HEK293 (cell line): Measurements from ENCODE around the gene RNF227.

Experiments
- CTCF ChIP-seq: fragments of 450-650 bp; formaldehyde crosslinking; IDR thresholded peaks from 2 replicates; pipeline ENCODE4 v1.5.1; 2016; ENCODE audit warnings: missing biosample characterization, missing genetic modification characterization
- ZNF133 ChIP-seq: fragments of 450-650 bp; formaldehyde crosslinking; IDR thresholded peaks from 2 replicates; pipeline ENCODE4 v1.5.1; 2016; ENCODE audit warnings: missing biosample characterization, missing genetic modification characterization
- ZNF202 ChIP-seq: fragments of 450-650 bp; formaldehyde crosslinking; IDR thresholded peaks from 2 replicates; pipeline ENCODE4 v1.5.1; 2016; ENCODE audit warnings: missing biosample characterization, missing genetic modification characterization, borderline replicate concordance
- ZNF274 ChIP-seq, 2 experiments: fragments of 200-500 bp in 1 of 2; fragments of 450-650 bp in 1 of 2; sonication (Bioruptor generic) in 1 of 2; formaldehyde crosslinking in 1 of 2; IDR thresholded peaks; 2 replicates each; pipeline versions ENCODE4 v1.5.1 to v1.6.1; 2014 to 2016; ENCODE audit warnings: borderline replicate concordance in 1 of 2, inconsistent platforms in 1 of 2, low read length in 1 of 2, missing biosample characterization in 1 of 2, missing genetic modification characterization in 1 of 2
- ZNF324 ChIP-seq: fragments of 450-650 bp; formaldehyde crosslinking; IDR thresholded peaks from 2 replicates; pipeline ENCODE4 v1.5.1; 2016; ENCODE audit warnings: missing biosample characterization, missing genetic modification characterization
- ZSCAN18 ChIP-seq: fragments of 450-650 bp; formaldehyde crosslinking; IDR thresholded peaks from 2 replicates; pipeline ENCODE4 v1.5.1; 2016; ENCODE audit warnings: missing biosample characterization, missing genetic modification characterization

GRCh38 chr17:7910711-7911110, 5.4 kb downstream of the RNF227 start:
- TF ChIP-seq ZSCAN18 (no peak), CTCF (tag by site-specific recombination) (no peak), ZNF274 (IDR thresholded peaks at IDR 0.05; ENCODE audit: low read length) (no peak), ZNF274 (tag by site-specific recombination; IDR thresholded peaks at IDR 0.05; ENCODE audit: borderline replicate concordance) (no peak), ZNF133 (tag by site-specific recombination) (no peak), ZNF202 (no peak), ZNF324 (tag by site-specific recombination) (no peak)
